ENCODE measurements around the gene ADCY4.
A peak's percentile ranks its signal among the peaks of the same experiment; 100 is the strongest.

Gene ADCY4

DNA sequence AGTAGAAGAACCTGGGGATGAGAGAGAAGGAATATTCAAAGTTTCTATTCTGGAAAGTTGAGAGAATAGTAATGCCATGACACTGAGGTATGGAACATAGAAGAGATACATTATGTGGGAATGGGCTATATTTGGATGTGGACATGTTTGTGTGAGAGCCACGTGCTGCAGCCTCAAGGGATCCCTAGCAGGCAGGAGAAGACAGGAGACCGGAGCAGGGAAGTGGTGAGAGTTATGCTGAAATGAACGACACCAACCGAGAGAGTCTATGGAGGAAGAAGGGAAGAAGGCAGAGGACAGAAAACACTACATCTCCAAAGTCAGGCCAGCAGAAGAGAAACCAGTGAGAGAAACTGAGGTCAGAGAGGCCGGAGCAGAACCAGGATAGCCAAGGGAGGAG, 14.9 kb upstream of the ADCY4 start:
- Histone ChIP-seq H3K36me3 (ENCODE audit: control insufficient read depth, low read depth, low read length) (no peaks in the 10 kb centered on the region), H3K27me3 (ENCODE audit: control insufficient read depth, insufficient read depth, low read length) (peaks cover 64% of the 10 kb centered on the region), H3K27ac (ENCODE audit: low read length) (no peak overlapping the region), H3K9ac (ENCODE audit: low read length) (no peak overlapping the region), H3K9me3 (ENCODE audit: control insufficient read depth, low read depth, low read length) (no peaks in the 10 kb centered on the region), H3K4me3 (ENCODE audit: low read length) (no peak overlapping the region), H3K4me1 (ENCODE audit: control insufficient read depth, low read depth, low read length) (no peaks in the 10 kb centered on the region)

DNA sequence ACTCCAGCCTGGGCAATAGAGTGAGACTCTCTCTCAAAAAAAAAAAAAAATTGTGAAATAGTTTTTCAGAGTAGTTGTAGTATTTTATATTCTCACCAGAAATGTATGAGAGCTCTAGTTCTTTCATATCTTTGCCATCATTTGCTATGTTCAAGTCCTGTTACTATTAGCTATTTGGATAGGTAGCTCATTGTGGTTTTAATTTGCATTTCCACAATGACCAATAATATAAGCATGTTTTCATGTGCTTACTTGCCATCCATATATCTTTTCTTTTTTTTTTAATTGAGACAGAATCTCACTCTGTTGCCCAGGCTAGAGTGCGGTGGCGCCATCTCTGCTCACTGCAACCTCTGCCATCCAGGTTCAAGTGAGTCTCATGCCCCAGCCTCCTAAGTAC, 13.3 kb upstream of the ADCY4 start:
- Histone ChIP-seq H3K9ac (ENCODE audit: low read length) (no peak overlapping the region), H3K27me3 (ENCODE audit: control insufficient read depth, insufficient read depth, low read length) (peaks cover 69% of the 10 kb centered on the region), H3K27ac (ENCODE audit: low read length) (no peak overlapping the region), H3K9me3 (ENCODE audit: control insufficient read depth, low read depth, low read length) (no peaks in the 10 kb centered on the region), H3K4me3 (ENCODE audit: low read length) (no peak overlapping the region), H3K4me1 (ENCODE audit: control insufficient read depth, low read depth, low read length) (no peaks in the 10 kb centered on the region), H3K36me3 (ENCODE audit: control insufficient read depth, low read depth, low read length) (no peaks in the 10 kb centered on the region)

DNA sequence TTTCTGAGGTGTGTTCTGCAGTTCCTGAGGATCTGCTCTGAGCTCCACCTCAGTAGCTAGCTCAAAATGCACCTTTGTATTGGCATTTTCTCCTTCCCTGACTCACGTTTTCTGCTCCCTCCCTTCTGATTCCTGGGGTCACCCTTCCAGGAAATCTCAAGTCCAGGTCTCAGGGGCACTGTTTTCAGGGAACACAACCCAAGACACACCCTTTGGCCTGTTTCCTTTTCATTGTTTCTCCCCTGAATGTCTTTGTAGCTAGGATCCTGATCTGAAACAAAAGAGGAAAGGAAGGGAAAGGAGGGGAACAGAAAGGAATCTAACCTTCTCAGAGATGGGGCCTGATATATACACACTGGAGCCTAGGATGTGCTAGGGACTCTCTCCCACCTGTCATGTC, 12.3 kb upstream of the ADCY4 start:
- Histone ChIP-seq H3K4me3 (ENCODE audit: low read length) (no peak overlapping the region), H3K27ac (ENCODE audit: low read length) (no peak overlapping the region), H3K4me1 (ENCODE audit: control insufficient read depth, low read depth, low read length) (no peaks in the 10 kb centered on the region), H3K36me3 (ENCODE audit: control insufficient read depth, low read depth, low read length) (no peaks in the 10 kb centered on the region), H3K9ac (ENCODE audit: low read length) (no peak overlapping the region), H3K9me3 (ENCODE audit: control insufficient read depth, low read depth, low read length) (no peaks in the 10 kb centered on the region), H3K27me3 (ENCODE audit: control insufficient read depth, insufficient read depth, low read length) (peaks cover 65% of the 10 kb centered on the region)

DNA sequence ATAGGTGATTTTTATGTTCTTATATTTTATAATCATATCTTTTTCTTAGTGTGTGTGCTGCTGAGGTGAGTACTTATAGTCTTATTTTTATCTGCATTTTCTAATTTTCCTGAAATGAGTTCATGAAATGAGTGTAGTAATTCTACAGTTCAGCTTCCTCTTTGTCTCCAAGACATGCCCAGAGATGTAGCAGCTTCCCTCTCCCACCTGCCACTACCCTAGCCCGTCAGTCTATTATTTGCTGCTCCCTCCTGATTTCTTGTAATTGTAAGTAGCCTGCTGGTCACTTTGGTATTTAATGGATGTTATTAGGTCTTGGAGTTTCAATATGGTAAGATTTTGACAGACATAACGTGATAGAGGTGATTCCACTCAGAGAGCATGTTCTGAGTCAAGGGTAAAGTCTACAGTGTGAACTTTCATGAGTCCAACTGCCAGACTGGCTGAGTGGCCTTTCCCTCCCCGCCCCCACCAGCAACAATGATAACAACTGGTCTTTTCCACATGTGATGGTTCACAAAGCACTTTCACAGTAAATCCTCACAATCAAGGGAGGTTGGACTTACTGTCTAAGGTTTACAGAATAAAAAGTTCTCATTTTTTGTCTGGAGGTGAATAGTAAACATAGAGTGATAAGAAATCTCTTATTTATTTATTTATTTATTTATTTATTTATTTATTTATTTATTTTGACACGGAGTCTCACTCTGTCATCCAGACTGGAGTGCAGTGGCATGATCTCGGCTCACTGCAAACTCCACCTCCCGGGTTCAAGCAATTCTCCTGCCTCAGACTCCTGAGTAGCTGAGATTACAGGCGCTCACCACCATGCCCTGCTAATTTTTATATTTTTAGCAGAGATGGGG, 9.2 kb upstream of the ADCY4 start:
- no peak overlapping the region for H3K9ac ChIP-seq (ENCODE audit: low read length)
- no peaks in the 10 kb centered on the region for H3K9me3 ChIP-seq (ENCODE audit: control insufficient read depth, low read depth, low read length)
- no peaks in the 10 kb centered on the region for H3K36me3 ChIP-seq (ENCODE audit: control insufficient read depth, low read depth, low read length)
- H3K4me3 ChIP-seq (ENCODE audit: low read length): no peak overlapping the region
- peaks cover 63% of the 10 kb centered on the region for H3K27me3 ChIP-seq (ENCODE audit: control insufficient read depth, insufficient read depth, low read length)
- H3K27ac ChIP-seq (ENCODE audit: low read length): no peak overlapping the region
- no peaks in the 10 kb centered on the region for H3K4me1 ChIP-seq (ENCODE audit: control insufficient read depth, low read depth, low read length)

DNA sequence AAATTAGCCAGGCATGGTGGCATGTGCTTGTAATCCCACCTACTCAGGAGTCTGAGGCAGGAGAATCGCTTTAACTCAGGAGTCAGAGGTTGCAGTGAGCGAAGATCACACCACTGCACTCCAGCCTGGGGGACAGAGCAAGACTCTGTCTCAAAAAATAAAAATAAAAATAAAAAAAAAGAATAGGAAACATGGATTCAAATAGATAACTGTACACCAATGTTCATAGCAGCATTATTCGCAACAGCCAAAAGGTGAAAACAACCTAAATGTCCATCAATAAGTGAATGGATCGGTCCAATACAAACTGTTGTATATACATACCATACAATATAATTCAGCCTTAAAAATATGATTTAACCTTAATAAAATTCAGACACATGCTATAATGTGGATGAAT, 8.0 kb upstream of the ADCY4 start:
- no peak overlapping the region for H3K9ac ChIP-seq (ENCODE audit: low read length)
- no peaks in the 10 kb centered on the region for H3K36me3 ChIP-seq (ENCODE audit: control insufficient read depth, low read depth, low read length)
- no peak overlapping the region for H3K27ac ChIP-seq (ENCODE audit: low read length)
- H3K4me3 ChIP-seq (ENCODE audit: low read length): no peak overlapping the region
- H3K27me3 ChIP-seq (ENCODE audit: control insufficient read depth, insufficient read depth, low read length): peaks cover 70% of the 10 kb centered on the region
- no peaks in the 10 kb centered on the region for H3K9me3 ChIP-seq (ENCODE audit: control insufficient read depth, low read depth, low read length)
- no peaks in the 10 kb centered on the region for H3K4me1 ChIP-seq (ENCODE audit: control insufficient read depth, low read depth, low read length)

DNA sequence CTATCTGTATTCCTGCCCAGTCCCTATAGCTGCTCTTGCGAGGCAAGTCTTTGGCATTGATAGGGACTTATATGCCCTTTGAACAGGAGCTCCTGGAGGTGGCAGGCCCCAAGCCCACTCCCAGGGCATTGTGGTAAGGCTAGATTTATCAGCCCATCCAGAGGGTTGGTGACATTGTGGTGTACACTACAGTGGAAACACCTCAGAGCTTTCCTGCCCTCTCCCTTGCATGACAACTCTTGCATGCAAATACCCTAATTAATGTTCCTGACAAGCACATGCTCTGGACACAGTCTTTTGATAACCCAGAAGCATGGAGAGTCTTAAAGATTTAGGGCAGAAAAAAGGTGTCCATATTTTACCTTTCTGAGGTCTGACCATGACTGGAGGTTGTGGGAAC, 5.7 kb upstream of the ADCY4 start:
- peaks cover 85% of the 10 kb centered on the region for H3K27me3 ChIP-seq (ENCODE audit: control insufficient read depth, insufficient read depth, low read length)
- H3K4me1 ChIP-seq (ENCODE audit: control insufficient read depth, low read depth, low read length): no peaks in the 10 kb centered on the region
- H3K4me3 ChIP-seq (ENCODE audit: low read length): no peak overlapping the region
- no peak overlapping the region for H3K9ac ChIP-seq (ENCODE audit: low read length)
- no peak overlapping the region for H3K27ac ChIP-seq (ENCODE audit: low read length)
- H3K9me3 ChIP-seq (ENCODE audit: control insufficient read depth, low read depth, low read length): no peaks in the 10 kb centered on the region
- H3K36me3 ChIP-seq (ENCODE audit: control insufficient read depth, low read depth, low read length): no peaks in the 10 kb centered on the region

DNA sequence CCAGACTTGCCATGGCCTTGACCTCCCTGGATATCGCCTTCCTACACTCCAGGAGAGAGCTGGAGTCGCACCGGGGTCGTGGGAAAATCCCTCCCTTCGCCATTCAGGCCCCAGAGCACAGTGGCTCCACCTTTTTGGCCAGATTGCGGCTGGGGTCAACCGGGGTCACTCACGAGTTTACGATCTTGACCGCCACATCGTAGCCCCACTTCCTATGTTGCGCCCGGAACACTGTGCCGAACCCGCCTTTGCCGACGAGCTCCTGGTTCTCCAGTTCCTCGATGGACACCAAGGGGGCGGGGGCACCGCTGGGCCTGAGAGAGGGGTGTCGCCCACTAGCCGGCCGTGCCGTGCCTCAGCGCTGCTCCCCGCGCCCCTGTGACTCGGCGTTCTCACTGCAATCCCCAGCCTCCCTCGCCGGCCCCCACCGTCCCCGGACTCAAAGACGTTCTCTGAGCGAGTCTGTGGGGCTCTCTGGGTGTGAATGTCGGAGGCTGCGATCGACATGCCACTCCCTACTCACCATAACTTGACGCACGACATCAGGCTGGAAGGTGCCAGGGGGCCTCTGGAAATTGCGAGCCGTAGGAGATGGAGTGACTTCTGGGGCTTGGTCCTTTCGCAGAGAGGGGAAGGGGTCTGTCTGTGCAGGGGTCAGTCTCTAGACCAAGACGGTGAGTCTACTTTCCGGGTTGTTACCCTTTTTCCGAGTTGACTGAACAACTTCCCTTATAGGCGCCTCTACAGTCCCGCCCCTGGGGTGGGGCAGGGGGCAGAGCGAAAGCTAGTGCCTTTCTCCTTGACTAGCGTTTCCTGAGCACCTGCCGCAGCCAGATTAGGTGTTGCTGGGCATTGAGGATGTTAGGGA, 4.6 kb upstream of the ADCY4 start, which contains the start of gene RIPK3:
TSS of gene RIPK3 (minus strand) at position 708 of the 868 bp plus-strand sequence. CDS start at position 543, 165 bp downstream.
- Histone ChIP-seq H3K9ac (ENCODE audit: low read length) (no peak within 1 kb of the TSS), H3K27ac (ENCODE audit: low read length) (no peak within 1 kb of the TSS), H3K4me3 (ENCODE audit: low read length) (peak within 1 kb of the TSS; percentile 70), H3K9me3 (ENCODE audit: control insufficient read depth, low read depth, low read length) (no peaks in the 10 kb centered on the region), H3K27me3 (ENCODE audit: control insufficient read depth, insufficient read depth, low read length) (peaks cover 91% of the 10 kb centered on the region), H3K4me1 (ENCODE audit: control insufficient read depth, low read depth, low read length) (no peaks in the 10 kb centered on the region), H3K36me3 (ENCODE audit: control insufficient read depth, low read depth, low read length) (no peaks in the 10 kb centered on the region)

DNA sequence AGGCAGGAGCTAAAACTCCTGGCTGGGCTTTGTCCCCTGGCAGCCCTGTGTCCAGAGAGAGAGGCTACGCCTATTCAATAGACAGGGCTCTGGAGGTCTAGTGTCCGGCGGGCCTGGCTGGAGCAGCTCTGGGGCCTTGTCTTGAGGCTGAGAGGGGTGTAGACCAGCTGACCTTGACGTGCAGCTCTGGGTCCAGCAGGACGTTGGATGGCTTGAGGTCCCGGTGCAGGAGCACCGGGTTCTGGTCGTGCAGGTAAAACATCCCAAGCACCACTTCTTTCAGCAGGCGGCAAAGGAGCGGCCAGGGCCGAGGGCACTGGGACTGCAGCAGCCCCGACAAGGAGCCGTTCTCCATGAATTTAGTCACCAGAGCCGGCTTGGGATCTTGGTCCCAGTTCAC, 4.0 kb upstream of the ADCY4 start:
- Histone ChIP-seq H3K27me3 (ENCODE audit: control insufficient read depth, insufficient read depth, low read length) (peaks cover 93% of the 10 kb centered on the region), H3K9ac (ENCODE audit: low read length) (no peak overlapping the region), H3K4me3 (ENCODE audit: low read length) (peak overlapping the region; percentile 70), H3K9me3 (ENCODE audit: control insufficient read depth, low read depth, low read length) (no peaks in the 10 kb centered on the region), H3K27ac (ENCODE audit: low read length) (no peak overlapping the region), H3K4me1 (ENCODE audit: control insufficient read depth, low read depth, low read length) (peaks cover 2% of the 10 kb centered on the region), H3K36me3 (ENCODE audit: control insufficient read depth, low read depth, low read length) (no peaks in the 10 kb centered on the region)

DNA sequence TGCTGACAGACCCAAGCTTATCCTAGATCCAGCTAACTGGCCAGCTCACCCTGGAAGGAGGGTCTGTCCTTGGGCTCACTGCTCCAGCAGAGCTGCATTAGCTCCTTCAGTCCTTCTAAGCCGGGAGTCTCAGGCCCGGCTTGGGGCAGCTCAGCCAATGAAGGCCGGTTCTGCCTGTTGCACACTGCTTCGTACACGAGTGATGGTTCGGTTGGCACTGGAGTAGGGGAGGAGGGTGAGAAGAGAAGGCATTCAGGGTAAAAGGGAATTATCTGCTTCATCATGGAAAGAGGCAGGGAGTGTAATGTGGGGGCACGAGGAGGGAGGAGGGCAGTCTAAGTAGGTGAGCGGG, 2.9 kb upstream of the ADCY4 start:
- Histone ChIP-seq H3K9me3 (ENCODE audit: control insufficient read depth, low read depth, low read length) (no peaks in the 10 kb centered on the region), H3K27me3 (ENCODE audit: control insufficient read depth, insufficient read depth, low read length) (peaks cover 97% of the 10 kb centered on the region), H3K9ac (ENCODE audit: low read length) (no peak overlapping the region), H3K4me3 (ENCODE audit: low read length) (no peak overlapping the region), H3K36me3 (ENCODE audit: control insufficient read depth, low read depth, low read length) (no peaks in the 10 kb centered on the region), H3K4me1 (ENCODE audit: control insufficient read depth, low read depth, low read length) (peaks cover 3% of the 10 kb centered on the region), H3K27ac (ENCODE audit: low read length) (no peak overlapping the region)

DNA sequence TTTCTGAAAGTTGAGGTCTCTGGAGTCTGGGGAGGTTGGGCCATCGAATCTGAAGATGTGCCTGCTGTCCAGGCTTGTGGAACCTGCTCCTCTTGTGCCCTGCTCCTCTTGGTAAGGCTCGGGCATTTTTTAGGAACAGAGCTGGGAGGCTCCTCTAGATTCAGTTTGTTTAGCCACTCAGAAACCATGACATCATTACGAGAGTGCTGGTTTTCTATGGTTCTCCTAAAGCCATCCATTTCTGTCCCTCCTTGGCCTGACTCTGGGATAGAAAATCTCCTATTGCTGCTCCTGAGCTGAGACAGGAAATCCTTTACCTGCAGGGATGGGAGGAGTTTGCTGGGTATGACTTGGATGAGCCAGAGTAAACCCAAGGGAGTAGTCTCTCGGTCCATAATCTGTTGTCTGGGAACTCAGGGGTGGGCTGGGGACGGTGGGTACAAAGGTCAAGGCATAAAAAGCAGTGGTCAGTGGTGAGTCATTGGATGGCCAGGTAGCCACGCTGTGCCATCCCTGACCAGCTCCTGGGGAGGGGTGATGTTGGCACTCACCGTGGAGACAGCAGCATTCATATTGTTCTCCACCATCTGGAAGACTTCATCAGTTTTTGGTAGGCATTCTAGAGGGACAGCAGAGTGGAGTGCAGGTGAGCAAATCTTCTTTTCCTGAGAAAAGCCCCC, 2.4 kb upstream of the ADCY4 start:
- Histone ChIP-seq H3K27ac (ENCODE audit: low read length) (no peak overlapping the region), H3K4me1 (ENCODE audit: control insufficient read depth, low read depth, low read length) (peaks cover 3% of the 10 kb centered on the region), H3K36me3 (ENCODE audit: control insufficient read depth, low read depth, low read length) (no peaks in the 10 kb centered on the region), H3K9me3 (ENCODE audit: control insufficient read depth, low read depth, low read length) (no peaks in the 10 kb centered on the region), H3K9ac (ENCODE audit: low read length) (no peak overlapping the region), H3K27me3 (ENCODE audit: control insufficient read depth, insufficient read depth, low read length) (peaks cover 98% of the 10 kb centered on the region), H3K4me3 (ENCODE audit: low read length) (no peak overlapping the region)

DNA sequence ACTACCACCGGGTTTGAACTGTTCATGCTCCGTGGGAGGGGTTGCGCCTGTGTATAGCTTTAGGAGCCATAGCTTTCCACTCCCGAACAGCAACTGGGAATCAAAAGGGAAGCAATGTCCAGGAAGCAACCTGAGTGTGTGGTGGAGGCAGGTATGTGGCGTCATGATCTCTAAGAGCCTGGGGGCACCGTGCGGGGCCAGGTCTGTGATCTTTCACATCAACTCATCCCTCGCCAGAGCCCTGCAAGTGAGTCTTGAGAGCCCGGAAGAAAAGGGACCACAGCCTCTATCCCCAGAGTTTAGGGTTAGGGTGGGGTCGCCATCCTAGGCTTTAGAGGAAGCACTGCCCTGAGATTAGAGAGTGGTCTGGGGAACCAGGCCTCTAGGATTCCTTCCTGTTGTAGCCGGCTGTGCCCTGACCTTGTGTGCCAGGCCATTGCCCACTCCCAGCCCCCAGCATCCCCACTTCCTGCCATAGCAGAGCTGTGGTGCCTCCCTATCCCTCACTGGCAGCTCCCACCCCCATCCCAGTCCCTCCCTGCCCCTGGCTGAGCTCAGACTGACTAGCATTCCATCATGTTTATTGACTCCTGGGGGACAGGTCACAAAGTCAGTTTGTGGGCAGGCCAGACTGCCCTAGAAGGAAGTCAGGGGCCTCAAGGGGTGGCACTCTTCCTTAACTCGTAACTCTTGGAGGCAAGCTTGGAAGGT, 745 bp upstream of the ADCY4 start:
- H3K4me1 ChIP-seq (ENCODE audit: control insufficient read depth, low read depth, low read length): peaks cover 3% of the 10 kb centered on the region
- no peak overlapping the region for H3K9ac ChIP-seq (ENCODE audit: low read length)
- H3K9me3 ChIP-seq (ENCODE audit: control insufficient read depth, low read depth, low read length): no peaks in the 10 kb centered on the region
- peak overlapping the region; percentile 64 for H3K4me3 ChIP-seq (ENCODE audit: low read length)
- H3K27ac ChIP-seq (ENCODE audit: low read length): no peak overlapping the region
- peaks cover 100% of the 10 kb centered on the region for H3K27me3 ChIP-seq (ENCODE audit: control insufficient read depth, insufficient read depth, low read length)
- H3K36me3 ChIP-seq (ENCODE audit: control insufficient read depth, low read depth, low read length): no peaks in the 10 kb centered on the region
